D721Med (cell line): Measurements from ENCODE around the gene OR2M3.

Experiments
- DNase-seq: peaks from one replicate; pipeline ENCODE4 v3.0.0; 2011; ENCODE audit warnings: low spot score; ENCODE audit not compliant: insufficient read length
- FAIRE-seq: peaks from 2 replicates; lab custom pipeline; 2011; peaks lifted over from hg19 to GRCh38; lab: Jason Lieb, UNC
- TF ChIP-seq, protein P1 (sequence below): IDR thresholded peaks from 2 replicates; pipeline ENCODE4 v1.5.1; 2012; ENCODE audit warnings: mild to moderate bottlenecking, control low read depth; ENCODE audit not compliant: insufficient read depth; ENCODE audit errors: missing control alignments

Gene OR2M3, protein sequence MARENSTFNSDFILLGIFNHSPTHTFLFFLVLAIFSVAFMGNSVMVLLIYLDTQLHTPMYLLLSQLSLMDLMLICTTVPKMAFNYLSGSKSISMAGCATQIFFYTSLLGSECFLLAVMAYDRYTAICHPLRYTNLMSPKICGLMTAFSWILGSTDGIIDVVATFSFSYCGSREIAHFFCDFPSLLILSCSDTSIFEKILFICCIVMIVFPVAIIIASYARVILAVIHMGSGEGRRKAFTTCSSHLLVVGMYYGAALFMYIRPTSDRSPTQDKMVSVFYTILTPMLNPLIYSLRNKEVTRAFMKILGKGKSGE

DNA sequence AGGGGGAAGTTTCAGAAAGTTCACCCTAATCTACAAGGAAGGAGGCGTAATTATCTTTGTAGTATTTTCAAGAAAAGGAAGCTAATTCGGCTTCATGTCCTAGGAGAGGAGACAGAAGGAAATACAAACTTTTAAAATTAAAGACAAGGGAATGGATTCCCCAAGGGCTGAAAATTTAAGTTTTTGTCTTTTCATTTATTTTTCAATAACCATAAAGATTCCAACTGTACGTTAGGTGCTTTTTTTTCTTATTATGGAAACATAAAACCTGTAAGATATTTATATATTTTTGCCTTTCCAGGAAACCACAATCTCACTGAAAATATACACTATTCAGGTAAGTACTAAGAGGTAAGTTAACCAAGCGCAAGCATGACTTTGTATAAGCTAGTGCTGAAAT, at the start of gene OR2M3:
Gene OR2M3, plus strand, starts transcription at position 301 of the 400 bp plus-strand sequence. CDS start 5,803 bp downstream, outside the sequence.
- TF ChIP-seq, protein P1, sequence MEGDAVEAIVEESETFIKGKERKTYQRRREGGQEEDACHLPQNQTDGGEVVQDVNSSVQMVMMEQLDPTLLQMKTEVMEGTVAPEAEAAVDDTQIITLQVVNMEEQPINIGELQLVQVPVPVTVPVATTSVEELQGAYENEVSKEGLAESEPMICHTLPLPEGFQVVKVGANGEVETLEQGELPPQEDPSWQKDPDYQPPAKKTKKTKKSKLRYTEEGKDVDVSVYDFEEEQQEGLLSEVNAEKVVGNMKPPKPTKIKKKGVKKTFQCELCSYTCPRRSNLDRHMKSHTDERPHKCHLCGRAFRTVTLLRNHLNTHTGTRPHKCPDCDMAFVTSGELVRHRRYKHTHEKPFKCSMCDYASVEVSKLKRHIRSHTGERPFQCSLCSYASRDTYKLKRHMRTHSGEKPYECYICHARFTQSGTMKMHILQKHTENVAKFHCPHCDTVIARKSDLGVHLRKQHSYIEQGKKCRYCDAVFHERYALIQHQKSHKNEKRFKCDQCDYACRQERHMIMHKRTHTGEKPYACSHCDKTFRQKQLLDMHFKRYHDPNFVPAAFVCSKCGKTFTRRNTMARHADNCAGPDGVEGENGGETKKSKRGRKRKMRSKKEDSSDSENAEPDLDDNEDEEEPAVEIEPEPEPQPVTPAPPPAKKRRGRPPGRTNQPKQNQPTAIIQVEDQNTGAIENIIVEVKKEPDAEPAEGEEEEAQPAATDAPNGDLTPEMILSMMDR: no peak
- no peak for FAIRE-seq
- DNase-seq: no peak

DNA sequence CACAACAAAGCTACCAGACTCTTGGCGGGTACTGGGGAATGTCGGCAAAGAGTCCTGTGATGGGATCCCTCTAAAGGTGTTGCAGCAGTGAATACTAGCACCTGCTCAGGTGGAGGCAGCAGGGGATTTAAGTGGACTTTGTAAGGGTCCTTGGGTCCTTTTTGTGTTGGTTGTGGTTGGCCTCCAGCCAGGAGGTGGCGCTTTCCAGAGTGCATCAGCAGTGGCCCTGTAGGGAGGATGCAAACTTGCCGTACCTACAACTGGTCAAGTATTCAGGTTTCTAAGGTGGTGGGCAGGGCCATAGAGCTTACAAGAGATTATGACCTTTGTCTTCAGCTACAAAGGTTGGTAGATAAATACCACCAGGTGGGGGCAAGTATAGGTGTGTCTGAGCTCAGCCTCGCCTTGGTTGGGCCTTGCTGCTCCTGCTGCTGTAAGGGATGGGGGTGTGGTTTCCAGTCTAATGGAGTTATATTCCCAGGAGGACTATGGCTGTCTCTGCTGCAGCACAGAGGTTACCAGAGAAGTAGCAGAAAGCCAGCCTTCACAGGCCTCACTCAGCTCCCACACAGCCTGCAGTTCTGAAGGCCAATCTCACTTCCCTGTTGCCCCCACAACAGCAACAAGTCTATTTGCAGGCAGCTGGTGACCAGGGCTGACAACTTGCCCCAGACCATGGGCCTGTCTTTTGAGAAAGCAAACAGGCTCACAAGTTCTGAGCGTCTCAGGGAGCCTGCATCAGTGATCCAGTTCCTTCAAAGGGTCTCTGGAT, 44.8 kb upstream of the OR2M3 start:
- no peak for FAIRE-seq
- DNase-seq: no peak
- TF ChIP-seq, protein P1: no peak

DNA sequence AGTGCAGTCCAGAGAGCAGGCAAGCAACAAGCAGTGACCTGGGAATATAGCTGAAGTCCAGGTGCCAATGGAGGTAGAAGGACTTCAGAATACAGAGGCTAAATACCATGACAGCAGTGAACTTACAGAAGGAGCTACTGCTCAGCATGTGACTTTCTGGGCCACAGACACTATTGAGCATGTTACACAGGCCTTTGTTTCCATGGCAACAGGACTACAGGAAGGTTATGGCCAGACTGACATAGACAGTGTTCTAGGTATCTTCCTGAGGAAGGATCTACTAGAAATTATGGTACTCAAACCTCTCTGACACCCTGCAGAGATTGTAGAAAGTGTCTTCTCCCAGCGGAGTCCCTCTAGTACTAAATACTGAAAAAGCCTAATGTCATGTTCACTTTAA, 41.1 kb upstream of the OR2M3 start:
- DNase-seq: no peak
- TF ChIP-seq, protein P1: no peak
- no peak for FAIRE-seq

DNA sequence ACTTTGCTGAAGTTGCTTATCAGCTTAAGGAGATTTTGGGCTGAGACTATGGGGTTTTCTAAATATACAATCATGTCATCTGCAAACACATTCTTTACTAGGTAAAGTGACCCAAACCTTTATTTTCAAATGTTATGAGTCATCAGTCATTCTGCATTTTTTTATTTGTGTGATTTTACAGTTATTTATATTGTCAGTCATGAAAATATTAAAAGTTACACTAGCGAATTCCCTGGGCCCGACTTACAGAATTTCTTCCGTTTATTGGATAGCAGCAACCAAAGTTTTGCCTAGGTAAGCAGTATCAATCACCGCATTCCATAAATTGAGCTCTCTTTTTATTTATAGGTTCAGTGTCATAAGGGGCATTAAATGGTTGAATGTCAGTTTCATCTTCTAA, 38.3 kb upstream of the OR2M3 start:
- TF ChIP-seq, protein P1: no peak
- FAIRE-seq: no peak
- DNase-seq: no peak

DNA sequence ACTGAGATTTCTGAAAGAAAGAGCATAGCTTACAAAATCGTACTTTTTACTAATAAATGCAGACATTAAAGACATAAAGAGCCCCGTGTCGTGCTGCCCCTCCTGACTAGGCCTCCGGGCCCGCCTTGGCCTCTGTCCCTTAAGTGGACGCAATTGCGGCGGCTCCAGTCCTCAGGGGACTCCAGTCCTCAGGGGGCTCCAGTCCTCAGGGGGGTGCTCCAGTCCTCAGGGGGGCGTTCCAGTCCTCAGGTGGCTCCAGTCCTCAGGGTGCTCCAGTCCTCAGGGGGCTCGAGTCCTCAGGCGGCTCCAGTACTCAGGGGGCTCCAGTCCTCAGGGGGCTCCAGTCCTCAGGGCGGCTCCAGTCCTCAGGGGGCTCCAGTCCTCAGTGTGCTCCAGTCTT, 33.0 kb upstream of the OR2M3 start:
- TF ChIP-seq, protein P1: no peak
- DNase-seq: no peak
- no peak for FAIRE-seq

DNA sequence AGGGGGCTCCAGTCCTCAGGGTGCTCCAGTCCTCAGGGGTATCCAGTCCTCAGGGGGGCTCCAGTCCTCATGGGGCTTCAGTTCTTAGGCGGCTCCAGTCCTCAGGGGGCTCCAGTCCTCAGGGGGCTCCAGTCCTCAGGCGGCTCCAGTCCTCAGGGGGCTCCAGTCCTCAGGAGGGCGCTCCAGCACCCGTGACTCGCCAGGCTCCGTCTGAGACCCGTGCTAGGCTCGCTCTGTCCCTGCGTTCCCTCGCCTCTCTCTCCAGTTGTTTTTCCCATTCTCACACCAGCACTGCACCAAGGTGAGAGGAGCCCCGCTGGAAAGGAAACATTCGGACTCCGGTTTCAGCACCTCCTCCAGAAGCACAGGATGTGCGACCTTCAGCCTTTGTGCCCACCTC, 31.9 kb upstream of the OR2M3 start:
- DNase-seq: no peak
- TF ChIP-seq, protein P1: no peak
- no peak for FAIRE-seq

DNA sequence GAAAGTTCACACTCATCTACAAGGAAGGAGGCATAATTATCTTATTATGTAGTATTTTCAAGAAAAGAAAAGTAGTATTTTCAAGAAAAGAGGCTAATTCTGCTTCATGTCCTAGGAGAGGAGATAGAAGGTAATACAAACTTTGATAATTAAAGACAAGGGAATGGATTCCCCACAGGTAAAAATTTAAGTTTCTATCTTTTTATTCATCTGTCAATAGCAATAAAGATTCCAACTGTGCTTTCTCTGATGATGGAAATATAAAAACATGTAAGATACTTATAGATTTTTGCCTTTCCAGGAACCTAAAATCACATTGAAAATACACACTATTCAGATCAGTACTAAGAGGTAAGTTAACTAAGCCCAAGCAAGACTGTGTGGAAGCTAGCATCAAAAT, 22.5 kb upstream of the OR2M3 start, which contains the start of gene OR2M2:
Gene OR2M2, plus strand, starts transcription at position 301 of the 400 bp plus-strand sequence. CDS start 5,165 bp downstream, outside the sequence.
- FAIRE-seq (no peak), DNase-seq (no peak)
- TF ChIP-seq, protein P1: no peak
